BLaER1 treated with 17β-estradiol and CSF1 and Interleukin-3, amounts not matched to agents 10 nM and 100 nM (cell line): Measurements from ENCODE around the gene ACTL10.

Experiments
- H3K27ac ChIP-seq, 11 experiments: shearing (Covaris generic); formaldehyde crosslinking; 2 replicates each; pipeline ENCODE4 v1.8.1; 2022
- H3K27me3 ChIP-seq, 11 experiments: shearing (Covaris generic); formaldehyde crosslinking; 2 replicates each; pipeline ENCODE4 v1.8.1; 2022
- H3K36me3 ChIP-seq, 11 experiments: shearing (Covaris generic); formaldehyde crosslinking; 2 replicates each; pipeline ENCODE4 v1.8.1; 2022
- H3K4me1 ChIP-seq, 10 experiments: shearing (Covaris generic); formaldehyde crosslinking; 2 replicates each; pipeline ENCODE4 v1.8.1; 2022
- H3K4me2 ChIP-seq, 11 experiments: shearing (Covaris generic); formaldehyde crosslinking; 2 replicates each; pipeline ENCODE4 v1.8.1; 2022
- H3K4me3 ChIP-seq, 10 experiments: shearing (Covaris generic); formaldehyde crosslinking; 2 replicates each; pipeline ENCODE4 v1.8.1; 2022
- H3K9ac ChIP-seq, 11 experiments: shearing (Covaris generic); formaldehyde crosslinking; 2 replicates each; pipeline ENCODE4 v1.8.1; 2022
- H3K9me3 ChIP-seq, 11 experiments: shearing (Covaris generic); formaldehyde crosslinking; replicated peaks in 1 of 11; 2 replicates each; pipeline ENCODE4 v1.8.1; 2022
- H4K20me1 ChIP-seq, 11 experiments: shearing (Covaris generic); formaldehyde crosslinking; 2 replicates each; pipeline ENCODE4 v1.8.1; 2022
- Cebpa-rat ChIP-seq, 11 experiments: shearing (Covaris generic); IDR thresholded peaks; 2 replicates each; pipeline ENCODE4 v1.8.1; 2022

ACTL10 gene

DNA sequence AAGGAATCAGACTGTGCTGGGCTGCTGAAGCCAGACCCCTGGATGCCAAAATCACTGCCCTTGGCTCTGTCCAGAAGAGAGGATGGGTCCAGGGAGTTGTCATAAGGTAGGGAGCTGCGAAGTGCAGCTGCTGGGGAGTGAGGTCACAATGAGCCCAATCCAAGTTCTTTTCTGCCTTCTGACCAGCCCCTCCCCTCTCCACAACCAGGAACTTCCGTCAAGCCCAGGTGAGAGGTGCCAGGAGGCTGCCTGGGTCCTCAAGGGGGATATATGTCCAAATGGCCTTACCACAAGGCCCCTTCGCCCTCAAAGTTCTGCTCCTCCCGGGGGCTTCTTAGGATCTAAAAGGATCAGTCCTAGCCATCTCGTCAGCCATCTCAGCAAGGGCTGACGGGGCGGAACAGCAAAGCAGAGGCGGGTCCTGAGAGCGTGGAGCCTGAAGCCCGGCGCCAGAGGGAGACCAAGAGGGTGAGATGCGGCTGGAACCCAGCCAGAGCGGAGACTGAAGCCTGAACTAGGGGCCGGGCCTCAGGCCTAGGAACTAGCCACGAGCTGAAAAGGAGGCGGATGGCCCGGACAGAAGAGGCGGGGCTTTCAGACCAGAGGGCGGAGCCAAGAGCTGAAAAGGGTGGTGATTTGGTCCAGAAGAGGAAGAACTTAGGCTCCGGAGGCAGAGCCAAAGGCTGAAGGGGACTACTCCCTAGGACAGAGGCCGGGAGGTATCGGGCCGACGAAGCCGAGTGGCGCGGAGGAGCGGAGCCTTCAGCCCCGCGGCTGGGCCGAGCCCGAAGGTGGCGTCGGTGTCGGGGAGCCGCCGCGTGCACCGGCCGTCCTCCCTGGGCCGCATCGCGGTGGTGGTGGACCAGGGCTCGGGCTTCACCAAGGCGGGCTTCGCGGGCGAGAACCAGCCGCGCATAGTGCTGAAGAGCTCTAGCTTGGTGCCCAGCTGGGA is at the start of gene ACTL10:
ACTL10 (plus strand) TSS at position 651 of the 952 bp plus-strand sequence. CDS start 555 bp downstream, outside the sequence.
- Histone ChIP-seq H3K4me1 (peaks cover 71 to 86% (median 84%) of the 10 kb centered on the region in 10 experiments), H3K36me3 (peaks cover 0 to 14% (median 0%) of the 10 kb centered on the region in 11 experiments; a peak in 5 of 22 replicates), H3K9ac (peak within 1 kb of the TSS; percentile 67 to 82 (median 73); a peak in 21 of 22 replicates)

DNA sequence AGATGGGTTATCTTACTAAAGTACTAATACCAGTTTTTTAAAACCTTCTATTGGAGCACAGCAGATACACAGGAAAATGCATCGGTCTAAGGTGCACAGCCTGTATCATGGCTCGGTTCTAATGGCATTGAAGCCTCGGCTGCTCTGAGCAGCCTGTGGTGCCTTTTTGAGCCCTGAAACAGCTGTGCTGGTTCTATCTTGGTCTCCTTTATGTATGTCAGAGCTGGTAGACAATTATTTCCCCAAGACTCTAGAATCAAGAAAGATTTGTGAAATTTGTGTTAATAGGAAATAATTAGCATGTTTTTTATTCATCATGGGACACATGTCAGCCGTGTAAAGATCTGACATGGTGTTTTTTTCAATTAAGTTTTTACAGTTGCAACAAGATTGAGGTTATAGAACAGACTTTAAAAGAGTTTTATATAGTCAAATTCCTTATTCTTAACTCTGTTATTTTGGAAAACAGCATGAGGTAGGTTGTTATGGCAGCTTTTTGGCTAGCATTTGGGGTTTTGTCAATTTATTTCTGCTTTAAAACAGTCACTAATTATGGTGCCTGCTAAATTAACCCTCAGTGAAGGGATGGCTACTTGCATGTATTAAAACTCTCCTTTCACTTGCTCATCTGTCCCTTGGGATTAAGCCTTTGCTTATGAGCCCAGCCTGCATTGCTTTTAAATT is 44.9 kb upstream of the ACTL10 start:
- Histone ChIP-seq H3K9me3 (no peaks in the 10 kb centered on the region), H4K20me1 (peaks cover 0 to 5% (median 0%) of the 10 kb centered on the region in 11 experiments; a peak in 1 of 22 replicates), H3K4me3 (no peak overlapping the region), H3K27ac (no peak overlapping the region), H3K4me1 (0 out of 20 replicates have a peak, but pooled peaks cover 0 to 7% (median 0%) of the 10 kb centered on the region in 10 experiments), H3K4me2 (no peak overlapping the region), H3K9ac (no peak overlapping the region), H3K36me3 (peaks cover 36 to 99% (median 68%) of the 10 kb centered on the region in 11 experiments), H3K27me3 (no peaks in the 10 kb centered on the region)
- no peak for TF ChIP-seq Cebpa-rat (IDR thresholded peaks at IDR 0.05)

More for the DNA sequence above, at the start of gene ACTL10:
- Histone ChIP-seq H3K4me2 (peak within 1 kb of the TSS; percentile 89 to 99 (median 97)), H4K20me1 (peaks cover 0 to 37% (median 8%) of the 10 kb centered on the region in 11 experiments; a peak in 10 of 22 replicates), H3K9me3 (no peaks in the 10 kb centered on the region), H3K4me3 (peak within 1 kb of the TSS; percentile 55 to 71 (median 62)), H3K27me3 (no peaks in the 10 kb centered on the region), H3K27ac (peak within 1 kb of the TSS; percentile 42 to 80 (median 72); a peak in 21 of 22 replicates)
- no peak for TF ChIP-seq Cebpa-rat (IDR thresholded peaks at IDR 0.05)

DNA sequence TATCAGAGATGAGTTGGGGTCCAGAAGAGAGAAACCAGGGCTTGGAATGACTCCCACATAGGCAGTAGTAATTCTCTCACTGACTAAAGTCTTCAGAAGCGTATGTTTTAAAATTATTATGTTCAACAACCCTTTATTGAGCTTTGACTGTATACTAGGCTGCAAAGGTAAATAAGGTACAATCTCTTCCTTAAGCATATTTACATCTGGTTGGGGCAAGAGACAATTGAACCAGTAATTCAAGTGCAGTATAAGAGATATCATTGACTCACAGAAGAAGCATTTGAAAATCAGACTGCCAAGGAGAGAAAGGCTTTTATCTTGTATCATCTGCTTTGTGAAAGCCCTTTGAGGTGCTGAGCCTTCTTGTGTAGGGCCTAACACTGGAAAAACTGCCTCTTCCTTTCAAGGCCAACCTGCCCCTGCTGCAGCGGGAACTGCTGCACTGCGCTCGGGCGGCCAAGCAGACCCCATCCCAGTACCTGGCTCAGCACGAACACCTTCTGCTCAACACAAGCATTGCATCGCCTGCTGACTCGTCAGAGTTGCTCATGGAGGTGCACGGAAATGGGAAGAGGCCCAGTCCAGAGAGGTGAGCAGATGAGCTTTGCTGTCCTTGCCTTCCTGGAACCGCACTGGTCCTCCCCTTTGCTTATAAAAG is 43.9 kb upstream of the ACTL10 start:
- H3K4me2 ChIP-seq = no peak overlapping the region
- no peak overlapping the region for H3K9ac ChIP-seq
- 0 out of 20 replicates have a peak, but pooled peaks cover 0 to 7% (median 0%) of the 10 kb centered on the region in 10 experiments for H3K4me1 ChIP-seq
- H3K36me3 ChIP-seq = peaks cover 45 to 99% (median 74%) of the 10 kb centered on the region in 11 experiments
- no peak overlapping the region for H3K27ac ChIP-seq
- H3K4me3 ChIP-seq = no peak overlapping the region
- H4K20me1 ChIP-seq = peaks cover 0 to 5% (median 0%) of the 10 kb centered on the region in 11 experiments; a peak in 1 of 22 replicates
- H3K9me3 ChIP-seq = no peaks in the 10 kb centered on the region
- TF ChIP-seq Cebpa-rat (IDR thresholded peaks at IDR 0.05) = no peak
- H3K27me3 ChIP-seq = no peaks in the 10 kb centered on the region

DNA sequence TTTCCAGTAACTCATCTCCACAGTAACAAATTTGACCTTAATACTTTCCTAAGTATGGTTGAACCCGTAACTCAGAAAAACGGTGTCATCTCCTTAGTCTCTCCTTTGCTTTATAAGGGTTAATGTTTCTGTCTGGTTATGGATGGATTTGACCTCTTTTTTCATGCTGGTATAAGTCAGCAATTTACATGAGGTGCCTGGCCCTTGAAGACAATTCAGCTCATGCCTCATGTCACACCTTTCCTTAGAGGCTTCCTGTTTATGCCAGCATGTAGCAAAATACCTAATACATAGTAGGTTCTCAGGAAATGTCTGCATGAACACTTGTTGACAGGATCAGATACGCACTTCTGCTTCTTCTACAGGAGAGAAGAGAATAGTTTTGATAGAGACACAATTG is 42.3 kb upstream of the ACTL10 start:
- Histone ChIP-seq H3K4me1 (0 out of 20 replicates have a peak, but pooled peaks cover 0 to 7% (median 0%) of the 10 kb centered on the region in 10 experiments), H3K27me3 (no peaks in the 10 kb centered on the region), H4K20me1 (peaks cover 0 to 4% (median 0%) of the 10 kb centered on the region in 11 experiments; a peak in 1 of 22 replicates), H3K9ac (no peak overlapping the region), H3K9me3 (no peaks in the 10 kb centered on the region), H3K36me3 (peaks cover 61 to 100% (median 79%) of the 10 kb centered on the region in 11 experiments), H3K4me3 (no peak overlapping the region), H3K4me2 (no peak overlapping the region), H3K27ac (no peak overlapping the region)
- TF ChIP-seq Cebpa-rat (IDR thresholded peaks at IDR 0.05) = no peak

DNA sequence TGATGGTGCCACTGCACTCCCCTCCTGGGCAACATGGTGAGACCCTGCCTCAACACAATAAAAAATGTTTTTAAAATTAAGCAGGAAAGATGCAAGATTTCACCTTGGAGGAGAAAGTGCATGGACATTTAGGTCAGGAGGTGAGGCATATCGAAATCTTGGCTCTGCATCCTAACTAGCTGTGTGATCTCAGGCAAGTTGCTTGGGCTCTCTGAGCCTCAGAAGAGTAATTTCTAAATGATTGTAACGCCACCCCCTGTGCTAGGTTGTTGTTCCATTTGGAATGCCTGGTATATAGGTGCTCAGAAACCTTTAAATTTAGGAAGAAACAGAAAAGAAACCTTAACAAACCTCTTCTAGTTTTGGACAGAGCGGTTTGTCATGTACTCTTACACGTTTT is 40.6 kb upstream of the ACTL10 start:
- peaks cover 0 to 7% (median 0%) of the 10 kb centered on the region in 11 experiments; a peak in 1 of 22 replicates for H4K20me1 ChIP-seq
- H3K9me3 ChIP-seq = no peaks in the 10 kb centered on the region
- no peak for TF ChIP-seq Cebpa-rat (IDR thresholded peaks at IDR 0.05)
- no peaks in the 10 kb centered on the region for H3K27me3 ChIP-seq
- 0 out of 20 replicates have a peak, but pooled peaks cover 0 to 7% (median 0%) of the 10 kb centered on the region in 10 experiments for H3K4me1 ChIP-seq
- no peak overlapping the region for H3K27ac ChIP-seq
- H3K36me3 ChIP-seq = peaks cover 75 to 100% (median 83%) of the 10 kb centered on the region in 11 experiments
- H3K4me2 ChIP-seq = no peak overlapping the region
- H3K4me3 ChIP-seq = no peak overlapping the region
- no peak overlapping the region for H3K9ac ChIP-seq

DNA sequence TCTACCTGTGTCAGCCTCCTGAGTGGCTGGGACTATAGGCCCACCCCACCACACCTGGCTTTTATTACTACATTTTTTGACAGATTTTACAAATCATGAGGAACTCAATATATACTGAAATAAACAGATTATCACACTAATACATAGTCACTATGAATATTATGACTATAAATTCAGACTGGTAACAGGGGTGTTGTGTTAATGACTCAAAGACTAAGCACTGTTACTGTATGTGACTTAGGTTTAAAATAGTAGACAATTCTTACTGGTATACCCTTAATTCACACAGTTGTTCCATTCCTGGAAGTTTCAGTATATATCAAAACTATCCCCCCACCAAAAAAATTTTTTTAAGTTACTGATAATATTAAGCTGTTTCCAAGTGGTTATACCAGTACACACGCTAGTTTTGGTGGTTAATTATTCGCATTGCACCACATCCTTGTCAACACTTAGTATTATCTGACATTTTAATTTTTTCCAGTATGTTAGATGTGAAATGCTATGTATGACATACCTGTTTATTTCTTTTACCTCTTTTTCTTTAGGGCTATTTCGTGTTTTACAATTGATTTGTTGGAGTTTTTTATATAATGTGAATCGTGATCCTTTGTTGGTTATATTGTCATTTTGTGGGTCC is 39.0 kb upstream of the ACTL10 start:
- Histone ChIP-seq H3K4me3 (no peak overlapping the region), H3K27ac (no peak overlapping the region), H3K27me3 (no peaks in the 10 kb centered on the region), H3K4me2 (no peak overlapping the region), H3K9me3 (no peaks in the 10 kb centered on the region), H3K9ac (no peak overlapping the region), H3K36me3 (peaks cover 88 to 100% (median 97%) of the 10 kb centered on the region in 11 experiments), H4K20me1 (0 out of 22 replicates have a peak, but pooled peaks cover 0 to 7% (median 0%) of the 10 kb centered on the region in 11 experiments), H3K4me1 (no peaks in the 10 kb centered on the region)
- TF ChIP-seq Cebpa-rat (IDR thresholded peaks at IDR 0.05) = no peak

DNA sequence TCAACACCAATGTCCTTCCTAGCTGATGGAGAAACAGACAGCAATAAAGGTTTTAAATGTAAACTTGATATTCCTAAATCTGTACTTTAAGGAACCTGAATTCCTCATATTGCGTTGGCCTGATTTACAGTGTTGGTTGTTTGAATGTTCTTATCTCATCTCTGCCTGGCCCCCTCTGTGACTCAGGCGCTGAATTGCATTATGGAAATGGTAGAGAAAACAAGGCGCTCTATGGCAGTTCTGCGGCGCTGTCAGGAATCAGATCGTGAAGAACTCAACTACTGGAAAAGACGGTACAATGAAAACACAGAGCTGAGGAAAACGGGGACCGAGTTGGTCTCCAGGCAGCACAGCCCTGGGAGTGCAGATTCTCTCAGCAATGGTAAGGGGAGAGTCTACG is 37.2 kb upstream of the ACTL10 start:
- Histone ChIP-seq H3K36me3 (peaks cover 84 to 100% (median 93%) of the 10 kb centered on the region in 11 experiments), H3K9ac (no peak overlapping the region), H3K9me3 (no peaks in the 10 kb centered on the region), H3K4me3 (no peak overlapping the region), H4K20me1 (0 out of 22 replicates have a peak, but pooled peaks cover 0 to 7% (median 0%) of the 10 kb centered on the region in 11 experiments), H3K4me2 (no peak overlapping the region), H3K4me1 (no peaks in the 10 kb centered on the region), H3K27ac (no peak overlapping the region), H3K27me3 (no peaks in the 10 kb centered on the region)
- TF ChIP-seq Cebpa-rat (IDR thresholded peaks at IDR 0.05) = no peak

DNA sequence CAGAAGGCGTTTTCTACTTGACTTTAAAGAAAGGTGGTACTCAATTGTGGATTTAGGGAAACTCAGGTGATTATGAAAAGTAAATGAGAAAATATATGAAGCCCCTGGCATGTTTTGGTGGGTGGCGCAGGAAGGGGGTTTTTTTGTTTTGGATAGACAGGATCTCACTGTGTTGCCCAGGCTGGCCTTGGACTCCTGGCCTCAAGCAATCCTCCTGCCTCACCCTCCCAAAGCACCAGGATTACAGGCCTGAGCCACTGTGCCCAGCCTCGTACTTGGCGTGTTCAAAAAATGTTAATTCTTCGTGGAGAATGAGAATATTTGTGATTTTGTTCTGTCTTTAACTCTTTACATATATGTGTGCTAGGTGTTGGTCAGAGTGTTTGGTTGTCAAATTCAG is 36.8 kb upstream of the ACTL10 start:
- no peak overlapping the region for H3K4me3 ChIP-seq
- TF ChIP-seq Cebpa-rat (IDR thresholded peaks at IDR 0.05) = no peak
- H3K4me1 ChIP-seq = no peaks in the 10 kb centered on the region
- no peaks in the 10 kb centered on the region for H3K9me3 ChIP-seq
- H3K36me3 ChIP-seq = peaks cover 80 to 100% (median 91%) of the 10 kb centered on the region in 11 experiments
- H4K20me1 ChIP-seq = 0 out of 22 replicates have a peak, but pooled peaks cover 0 to 7% (median 0%) of the 10 kb centered on the region in 11 experiments
- H3K9ac ChIP-seq = no peak overlapping the region
- no peak overlapping the region for H3K4me2 ChIP-seq
- H3K27me3 ChIP-seq = no peaks in the 10 kb centered on the region
- H3K27ac ChIP-seq = no peak overlapping the region
